ENCODE measurements around the gene RHBDL1.

RHBDL1 gene

DNA sequence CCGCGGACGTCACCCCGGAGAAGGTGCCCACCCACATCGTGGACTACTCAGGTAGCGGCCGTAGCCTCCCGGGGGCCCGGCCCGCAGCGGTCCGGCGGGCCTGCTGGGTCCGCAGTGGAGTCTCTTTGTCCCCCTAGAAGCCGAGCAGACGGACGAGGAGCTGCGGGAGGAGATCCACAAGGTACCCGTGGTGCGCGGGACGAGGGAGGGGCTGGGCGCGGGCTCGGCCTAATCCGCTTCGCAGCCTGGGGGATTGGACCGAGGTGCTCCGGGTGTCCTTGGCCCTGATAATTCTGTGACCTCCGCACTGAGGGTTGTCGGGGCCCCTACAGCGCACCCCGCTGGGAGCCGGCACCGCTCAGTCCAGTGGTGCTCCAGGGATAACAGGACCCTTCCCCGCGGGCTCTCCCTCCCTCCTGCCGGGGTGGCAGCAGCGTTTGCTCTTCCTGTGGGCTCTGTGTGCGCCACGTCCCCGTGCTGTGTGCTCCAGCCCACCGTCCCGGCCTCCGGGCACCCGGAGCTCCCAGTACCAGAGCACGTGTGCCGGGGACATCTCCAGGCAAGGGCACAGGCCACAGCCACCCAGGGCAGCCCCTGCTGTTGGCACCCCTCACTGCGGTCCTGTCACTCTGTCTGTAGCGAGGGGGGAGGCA, 6.8 kb upstream of the RHBDL1 start:
- peak overlapping the region; percentile 96 for H3K4me2 ChIP-seq (ENCODE audit: insufficient read depth, low read length, poor library complexity, severe bottlenecking)
- H3K27ac ChIP-seq (replicated peaks; ENCODE audit: low read length): no peak overlapping the region
- H3K36me3 ChIP-seq (replicated peaks in 1 of 2; ENCODE audit: control insufficient read depth in 2 of 2, insufficient read depth in 2 of 2, low read length in 2 of 2): peaks cover 37 to 46% of the 10 kb centered on the region in 2 donors
- H3K14ac ChIP-seq (ENCODE audit: low read length): peak overlapping the region; percentile 21
- peak overlapping the region; percentile 53 for H2BK5ac ChIP-seq (ENCODE audit: low read length)
- no peaks in the 10 kb centered on the region for H3K9me3 ChIP-seq (replicated peaks in 1 of 2; ENCODE audit: control insufficient read depth in 2 of 2, insufficient read depth in 1 of 2, low read depth in 1 of 2, low read length in 2 of 2)
- H3K4me3 ChIP-seq (ENCODE audit: low read length in 2 of 2): peak overlapping the region; percentile 89 to 92
- H3K4me1 ChIP-seq (ENCODE audit: control insufficient read depth in 2 of 2, insufficient read depth in 1 of 2, low read depth in 1 of 2, low read length in 2 of 2): peaks cover 2 to 6% of the 10 kb centered on the region in 2 donors
- H2AK5ac ChIP-seq (ENCODE audit: low read depth, low read length): peak overlapping the region; percentile 75
- no peak overlapping the region for H2BK15ac ChIP-seq (ENCODE audit: low read length)
- peak overlapping the region; percentile 95 for H3K9ac ChIP-seq (ENCODE audit: low read depth, low read length, poor library complexity)
- H2BK120ac ChIP-seq (ENCODE audit: low read depth, low read length): no peak overlapping the region
- no peak for DNase-seq (ENCODE audit: low spot score)
- H3K18ac ChIP-seq (ENCODE audit: low read length): peak overlapping the region; percentile 95
- H3K27me3 ChIP-seq (ENCODE audit: control insufficient read depth in 3 of 3, insufficient read depth in 3 of 3, low read depth in 1 of 3, low read length in 3 of 3): no peaks in the 10 kb centered on the region
- H4K8ac ChIP-seq (ENCODE audit: low read depth, low read length): peak overlapping the region; percentile 65
- H3K23ac ChIP-seq (ENCODE audit: low read depth, low read length, poor library complexity): peak overlapping the region; percentile 98
- H3K79me1 ChIP-seq (ENCODE audit: low read depth, low read length): peaks cover 28% of the 10 kb centered on the region
- no peak overlapping the region for H4K91ac ChIP-seq (ENCODE audit: low read depth, low read length, poor library complexity)
- H2BK12ac ChIP-seq (ENCODE audit: low read length): no peak overlapping the region
- peak overlapping the region; percentile 66 for H3K4ac ChIP-seq (ENCODE audit: low read length)
- no CpG with 5 or more reads among the region's 50 CpGs for WGBS, 2 donors (ENCODE audit: extremely low coverage in 2 of 2, insufficient read length in 2 of 2, insufficient replicate concordance in 1 of 2)
- peak overlapping the region; percentile 76 for H2AFZ ChIP-seq (ENCODE audit: low read length)

DNA sequence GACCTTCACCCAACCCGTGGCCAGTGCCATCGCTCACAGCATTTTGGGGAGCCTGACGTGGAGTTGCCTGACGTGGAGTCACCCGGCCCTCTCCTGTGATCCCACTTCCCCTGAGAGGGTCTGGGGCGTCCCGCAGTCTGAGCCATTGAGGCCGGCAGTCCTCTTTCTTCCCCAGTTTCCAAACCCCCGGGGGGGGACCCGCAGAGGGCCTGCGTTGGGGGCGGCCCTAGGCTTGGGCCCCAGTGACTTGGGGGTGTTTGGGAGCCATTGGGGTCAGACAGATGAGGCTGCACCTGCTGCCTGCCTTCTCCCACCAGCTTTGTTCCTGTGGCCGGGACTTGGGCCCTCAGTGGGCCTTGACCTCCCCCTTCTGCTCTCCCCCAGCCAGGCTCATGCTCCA, 5.8 kb upstream of the RHBDL1 start:
- H3K9ac ChIP-seq (ENCODE audit: low read depth, low read length, poor library complexity): no peak overlapping the region
- H2BK120ac ChIP-seq (ENCODE audit: low read depth, low read length): no peak overlapping the region
- H2BK5ac ChIP-seq (ENCODE audit: low read length): no peak overlapping the region
- H2BK15ac ChIP-seq (ENCODE audit: low read length): no peak overlapping the region
- peaks cover 0 to under 1% (median 0%) of the 10 kb centered on the region in 3 experiments for H3K27me3 ChIP-seq (ENCODE audit: control insufficient read depth in 3 of 3, insufficient read depth in 3 of 3, low read depth in 1 of 3, low read length in 3 of 3)
- H3K4me2 ChIP-seq (ENCODE audit: insufficient read depth, low read length, poor library complexity, severe bottlenecking): no peak overlapping the region
- peaks cover 28% of the 10 kb centered on the region for H3K79me1 ChIP-seq (ENCODE audit: low read depth, low read length)
- DNase-seq (ENCODE audit: low spot score): no peak
- no peak overlapping the region for H3K14ac ChIP-seq (ENCODE audit: low read length)
- no peak overlapping the region for H3K27ac ChIP-seq (replicated peaks; ENCODE audit: low read length)
- H3K9me3 ChIP-seq (replicated peaks in 1 of 2; ENCODE audit: control insufficient read depth in 2 of 2, insufficient read depth in 1 of 2, low read depth in 1 of 2, low read length in 2 of 2): no peaks in the 10 kb centered on the region
- H4K8ac ChIP-seq (ENCODE audit: low read depth, low read length): no peak overlapping the region
- H3K18ac ChIP-seq (ENCODE audit: low read length): no peak overlapping the region
- H2AFZ ChIP-seq (ENCODE audit: low read length): no peak overlapping the region
- peaks cover 2 to 6% of the 10 kb centered on the region in 2 donors for H3K4me1 ChIP-seq (ENCODE audit: control insufficient read depth in 2 of 2, insufficient read depth in 1 of 2, low read depth in 1 of 2, low read length in 2 of 2)
- H3K4me3 ChIP-seq (ENCODE audit: low read length in 2 of 2): peak overlapping the region; percentile 41 to 92
- no peak overlapping the region for H4K91ac ChIP-seq (ENCODE audit: low read depth, low read length, poor library complexity)
- peaks cover 37 to 56% of the 10 kb centered on the region in 2 donors for H3K36me3 ChIP-seq (replicated peaks in 1 of 2; ENCODE audit: control insufficient read depth in 2 of 2, insufficient read depth in 2 of 2, low read length in 2 of 2)
- no peak overlapping the region for H2AK5ac ChIP-seq (ENCODE audit: low read depth, low read length)
- no peak overlapping the region for H3K4ac ChIP-seq (ENCODE audit: low read length)
- peak overlapping the region; percentile 73 for H3K23ac ChIP-seq (ENCODE audit: low read depth, low read length, poor library complexity)
- no CpG with 5 or more reads among the region's 13 CpGs for WGBS, 2 donors (ENCODE audit: extremely low coverage in 2 of 2, insufficient read length in 2 of 2, insufficient replicate concordance in 1 of 2)
- H2BK12ac ChIP-seq (ENCODE audit: low read length): no peak overlapping the region

DNA sequence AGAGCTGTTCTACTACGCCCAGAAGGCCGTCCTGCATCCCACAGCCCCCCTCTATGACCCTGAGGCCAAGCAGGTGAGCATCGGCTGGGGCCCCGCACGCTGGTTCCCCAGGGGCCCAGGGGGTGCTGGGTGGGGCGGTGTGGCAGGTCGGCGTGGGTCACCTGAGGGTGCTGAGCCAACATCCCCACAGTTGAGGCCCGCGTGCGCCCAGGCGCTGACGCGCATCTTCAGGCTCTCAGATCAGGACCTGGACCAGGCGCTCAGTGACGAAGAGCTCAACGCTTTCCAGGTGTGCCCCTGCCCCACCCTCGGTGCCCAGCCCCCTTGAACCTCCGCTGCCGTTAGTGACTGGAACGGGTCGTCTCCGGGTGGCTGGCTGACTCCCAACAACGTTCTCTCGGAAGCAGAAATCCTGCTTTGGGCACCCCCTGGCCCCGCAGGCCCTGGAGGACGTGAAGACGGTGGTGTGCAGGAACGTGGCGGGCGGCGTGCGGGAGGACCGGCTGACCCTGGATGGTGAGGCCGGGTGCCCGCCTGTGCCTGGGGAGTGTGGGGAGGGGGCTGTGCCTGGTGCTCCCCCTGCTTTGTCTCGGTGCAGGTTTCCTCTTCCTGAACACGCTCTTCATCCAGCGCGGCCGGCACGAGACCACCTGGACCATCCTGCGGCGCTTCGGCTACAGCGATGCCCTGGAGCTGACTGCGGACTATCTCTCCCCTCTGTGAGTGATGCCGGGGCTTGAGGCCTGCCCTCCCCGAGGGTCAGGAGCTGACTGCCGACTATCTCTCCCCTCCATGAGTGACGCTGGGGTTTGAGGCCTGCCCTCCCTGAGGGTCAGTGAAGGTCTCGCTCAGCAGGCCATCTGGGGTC, 4.8 kb upstream of the RHBDL1 start:
- H3K27me3 ChIP-seq (ENCODE audit: control insufficient read depth in 3 of 3, insufficient read depth in 3 of 3, low read depth in 1 of 3, low read length in 3 of 3): peaks cover 0 to 9% (median 0%) of the 10 kb centered on the region in 3 experiments
- H3K18ac ChIP-seq (ENCODE audit: low read length): no peak overlapping the region
- DNase-seq (ENCODE audit: low spot score): no peak
- H2BK120ac ChIP-seq (ENCODE audit: low read depth, low read length): no peak overlapping the region
- H2AK5ac ChIP-seq (ENCODE audit: low read depth, low read length): no peak overlapping the region
- H3K79me1 ChIP-seq (ENCODE audit: low read depth, low read length): peaks cover 31% of the 10 kb centered on the region
- no peak overlapping the region for H2BK5ac ChIP-seq (ENCODE audit: low read length)
- no peak overlapping the region for H4K8ac ChIP-seq (ENCODE audit: low read depth, low read length)
- no peak overlapping the region for H2AFZ ChIP-seq (ENCODE audit: low read length)
- no peak overlapping the region for H2BK12ac ChIP-seq (ENCODE audit: low read length)
- H3K23ac ChIP-seq (ENCODE audit: low read depth, low read length, poor library complexity): no peak overlapping the region
- no peak overlapping the region for H3K4me2 ChIP-seq (ENCODE audit: insufficient read depth, low read length, poor library complexity, severe bottlenecking)
- no peak overlapping the region for H4K91ac ChIP-seq (ENCODE audit: low read depth, low read length, poor library complexity)
- WGBS, 2 donors (ENCODE audit: extremely low coverage in 2 of 2, insufficient read length in 2 of 2, insufficient replicate concordance in 1 of 2): no CpG with 5 or more reads among the region's 52 CpGs
- H2BK15ac ChIP-seq (ENCODE audit: low read length): no peak overlapping the region
- H3K9me3 ChIP-seq (replicated peaks in 1 of 2; ENCODE audit: control insufficient read depth in 2 of 2, insufficient read depth in 1 of 2, low read depth in 1 of 2, low read length in 2 of 2): no peaks in the 10 kb centered on the region
- peaks cover 37 to 57% of the 10 kb centered on the region in 2 donors for H3K36me3 ChIP-seq (replicated peaks in 1 of 2; ENCODE audit: control insufficient read depth in 2 of 2, insufficient read depth in 2 of 2, low read length in 2 of 2)
- peaks cover 2 to 13% of the 10 kb centered on the region in 2 donors for H3K4me1 ChIP-seq (ENCODE audit: control insufficient read depth in 2 of 2, insufficient read depth in 1 of 2, low read depth in 1 of 2, low read length in 2 of 2)
- no peak overlapping the region for H3K4ac ChIP-seq (ENCODE audit: low read length)
- H3K14ac ChIP-seq (ENCODE audit: low read length): no peak overlapping the region
- peak overlapping the region in 1 of 2 donors; percentile 3 for H3K4me3 ChIP-seq (ENCODE audit: low read length in 2 of 2)
- H3K9ac ChIP-seq (ENCODE audit: low read depth, low read length, poor library complexity): peak overlapping the region; percentile 4
- no peak overlapping the region for H3K27ac ChIP-seq (replicated peaks; ENCODE audit: low read length)

All from neuronal stem cell (in vitro differentiated cells).